B cell (primary cell): ENCODE results near the gene CLEC11A. TPM values are rescaled to one million over a fixed set of nuclear protein-coding genes. Genes with fewer than 3 reads are reported as not detected.

Source experiments
- ATAC-seq: fragments of 200-7000 bp; cut with Tn5 transposase; one replicate; pipeline ENCODE4 v1.10.0; 2021; ENCODE audit warnings: low read depth, mild to moderate bottlenecking, moderate number of reproducible peaks, moderate library complexity
- CTCF ChIA-PET: fragments of 350-600 bp; sonication (Branson Sonifier 250); formaldehyde crosslinking; loops from one replicate; lab custom pipeline; 2021; ENCODE audit warnings: antibody characterized with exemption, inconsistent platforms; lab: Charles Lee
- POLR2A ChIA-PET: fragments of 350-600 bp; sonication (Branson Sonifier 250); formaldehyde crosslinking; loops from one replicate; lab custom pipeline; 2021; ENCODE audit warnings: antibody characterized with exemption; lab: Charles Lee
- DNase-seq: peaks from one replicate; pipeline ENCODE4 v3.0.0; 2013
- H2AFZ ChIP-seq: 2 replicates; pipeline ENCODE4 v1.6.1; 2012; ENCODE audit warnings: mild to moderate bottlenecking, low read depth, low read length; ENCODE audit not compliant: insufficient read depth, poor library complexity, severe bottlenecking
- H3K27ac ChIP-seq, 2 donors: 1 replicate in 1 of 2; 2 replicates in 1 of 2; pipeline ENCODE4 v1.5.1; 2012 to 2013; ENCODE audit warnings: low read length in 2 of 2, mild to moderate bottlenecking in 2 of 2, moderate library complexity in 1 of 2
- H3K27me3 ChIP-seq, 4 experiments: fragments of 200-600 bp in 1 of 4; sonication (generic) in 1 of 4; replicated peaks in 1 of 4; 1 replicate in 2 of 4; 2 replicates in 2 of 4; pipeline versions ENCODE4 v1.6.1 to v1.7.0; 2013 to 2016; ENCODE audit warnings: low read length in 3 of 4, mild to moderate bottlenecking in 2 of 4, mixed read lengths in 1 of 4, moderate library complexity in 1 of 4; ENCODE audit not compliant: insufficient read depth in 4 of 4, control insufficient read depth in 3 of 4; ENCODE audit errors: control extremely low read depth in 1 of 4
- H3K36me3 ChIP-seq, 2 experiments: replicated peaks in 1 of 2; 1 replicate in 1 of 2; 2 replicates in 1 of 2; pipeline versions ENCODE4 v1.6.1 to v1.7.1; 2013; ENCODE audit warnings: low read length in 1 of 2; ENCODE audit not compliant: insufficient read depth in 2 of 2, control insufficient read depth in 1 of 2; ENCODE audit errors: control extremely low read depth in 1 of 2, extremely low read depth in 1 of 2
- H3K4me1 ChIP-seq, 2 donors: fragments of 200-600 bp in 1 of 2; sonication (generic) in 1 of 2; 1 replicate in 1 of 2; 2 replicates in 1 of 2; pipeline versions ENCODE4 v1.5.1 to v1.6.1; 2013 to 2017; ENCODE audit warnings: low read length in 2 of 2; ENCODE audit not compliant: control insufficient read depth in 2 of 2, insufficient read depth in 2 of 2
- H3K4me2 ChIP-seq: replicated peaks from 2 replicates; pipeline ENCODE3; 2012; ENCODE audit warnings: mild to moderate bottlenecking, low read depth, low read length; ENCODE audit not compliant: poor library complexity, severe bottlenecking
- H3K4me3 ChIP-seq, 5 experiments: fragments of 200-600 bp in 1 of 5; sonication (generic) in 1 of 5; 1 replicate in 3 of 5; 2 replicates in 2 of 5; pipeline versions ENCODE4 v1.5.1 to v1.7.0; 2011 to 2016; ENCODE audit warnings: low read length in 4 of 5, mild to moderate bottlenecking in 4 of 5, low read depth in 2 of 5, control low read depth in 1 of 5, moderate library complexity in 1 of 5; ENCODE audit not compliant: insufficient read depth in 1 of 5; ENCODE audit errors: control extremely low read depth in 1 of 5, extremely low read depth in 1 of 5
- H3K79me2 ChIP-seq: fragments of 200-600 bp; sonication (generic); one replicate; pipeline ENCODE4 v1.6.0; 2016; ENCODE audit warnings: low read length; ENCODE audit not compliant: control insufficient read depth, insufficient read depth
- H3K9ac ChIP-seq: fragments of 200-600 bp; sonication (generic); 2 replicates; pipeline ENCODE4 v1.6.1; 2017; ENCODE audit warnings: mild to moderate bottlenecking, low read length, moderate library complexity
- H3K9me3 ChIP-seq, 3 donors: one replicate each; pipeline versions ENCODE4 v1.6.1 to v1.7.1; 2013; ENCODE audit warnings: low read length in 2 of 3; ENCODE audit not compliant: control insufficient read depth in 2 of 3, insufficient read depth in 1 of 3; ENCODE audit errors: control extremely low read depth in 1 of 3
- H4K20me1 ChIP-seq: 2 replicates; pipeline ENCODE4 v1.6.0; 2012; ENCODE audit warnings: mild to moderate bottlenecking, low read length; ENCODE audit not compliant: insufficient read depth, control insufficient read depth, poor library complexity, severe bottlenecking
- H3K27ac Mint-ChIP-seq: one replicate; pipeline ENCODE4 v1.8.0; 2021; ENCODE audit warnings: mixed read lengths
- H3K27me3 Mint-ChIP-seq: one replicate; pipeline ENCODE4 v1.8.0; 2021; ENCODE audit warnings: mixed read lengths
- H3K4me1 Mint-ChIP-seq: one replicate; pipeline ENCODE4 v1.8.0; 2021; ENCODE audit warnings: mixed read lengths
- H3K4me3 Mint-ChIP-seq: one replicate; pipeline ENCODE4 v1.8.0; 2021; ENCODE audit warnings: mixed read lengths
- H3K9me3 Mint-ChIP-seq: one replicate; pipeline ENCODE4 v1.8.0; 2022; ENCODE audit warnings: mixed read lengths; ENCODE audit not compliant: insufficient read depth
- EZH2 ChIP-seq: IDR thresholded peaks from 2 replicates; pipeline ENCODE4 v1.6.1; 2012; ENCODE audit warnings: borderline replicate concordance, low read depth, mild to moderate bottlenecking, moderate library complexity, low read length; ENCODE audit not compliant: insufficient read depth, poor library complexity, severe bottlenecking
- WGBS: methylation state at CpG from one replicate; pipeline ENCODE4 v1.1.5; 2013; ENCODE audit warnings: missing lambda C conversion rate; ENCODE audit not compliant: insufficient coverage; 5-methylcytosine and 5-hydroxymethylcytosine counted together
- intact Hi-C: fragments of 100-400 bp; cut with micrococcal nuclease; formaldehyde crosslinking; loops from one replicate; pipeline ENCODE4 v1.10.0; 2022
- polyA plus RNA-seq: library from polyadenylated mRNA; depleted of rRNA; stranded (reverse); fragments of >200 nt; gene quantifications from 2 replicates; pipeline ENCODE4 v1.2.3, GENCODE V29; 2012
- total RNA-seq, 2 donors: library from RNA; stranded (reverse); fragments of 120-200 nt in 1 of 2; gene quantifications; 1 replicate in 1 of 2; 2 replicates in 1 of 2; pipeline versions ENCODE4 v1.2.3 to v1.2.4, GENCODE V29; 2013 to 2022
- TF ChIP-seq, protein P1 (sequence below): fragments of 200-600 bp; IDR thresholded peaks from one replicate; pipeline ENCODE4 v1.8.0; 2022; ENCODE audit warnings: antibody characterized with exemption, mild to moderate bottlenecking

Gene CLEC11A
- total and polyA plus RNA-seq, 2 donors (not counting 1 experiment from before 2014, with no cell fraction given) = 0.52 to 1.6 TPM

DNA sequence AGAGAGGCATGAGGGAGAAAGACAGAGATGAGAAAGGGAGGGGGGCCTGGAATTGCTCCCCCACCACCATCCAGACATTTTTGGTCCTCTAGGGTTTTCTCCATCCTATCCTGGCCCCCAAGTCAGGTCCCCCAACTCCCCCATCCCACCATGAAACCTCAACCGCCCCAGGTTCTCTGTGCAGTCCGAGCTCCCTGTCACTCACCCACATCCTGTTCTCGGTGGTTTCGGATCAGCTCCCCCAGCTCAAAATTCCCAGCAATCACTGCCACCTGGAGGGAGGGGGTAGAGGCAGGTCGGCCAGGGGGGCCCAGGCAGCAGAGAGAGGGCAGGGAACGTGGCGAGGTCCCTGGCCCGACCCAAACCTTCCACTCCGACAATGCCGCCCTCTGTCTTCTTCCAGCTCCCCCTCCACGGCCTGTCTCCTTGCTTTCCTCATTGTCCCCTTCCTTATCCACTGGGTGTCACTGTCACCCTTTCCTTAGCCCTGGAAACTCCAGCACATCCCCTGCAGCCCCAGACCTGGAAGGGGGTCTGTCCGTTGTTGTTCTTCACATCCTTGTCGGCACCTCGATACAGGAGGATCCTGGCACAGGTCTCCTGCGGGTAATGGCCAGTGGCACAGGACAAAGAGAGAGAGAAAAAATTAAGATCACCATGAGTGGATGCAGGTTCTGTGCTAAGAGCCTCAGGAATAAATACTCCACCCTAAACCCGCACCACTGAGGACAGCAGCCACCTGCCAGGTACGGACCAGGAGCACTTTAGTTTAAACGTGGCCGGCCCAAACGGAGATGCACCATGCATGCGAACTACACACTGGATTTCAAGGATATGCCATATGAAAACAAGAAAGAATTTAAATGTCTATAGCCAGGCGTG is 19.0 kb upstream of the CLEC11A start:
- Histone ChIP-seq H3K4me1 (no peaks in the 10 kb centered on the region), H3K27me3 (peaks cover 0 to 39% (median 5%) of the 10 kb centered on the region in 4 experiments), H3K27ac (no peak overlapping the region), H3K4me3 (no peak overlapping the region), H3K9ac (no peak overlapping the region), H3K9me3 (peaks cover 0 to 8% (median 0%) of the 10 kb centered on the region in 3 donors), H3K36me3 (no peaks in the 10 kb centered on the region), H2AFZ (no peak overlapping the region), H3K79me2 (no peaks in the 10 kb centered on the region), H3K4me2 (no peak overlapping the region), H4K20me1 (no peaks in the 10 kb centered on the region)
- Mint-ChIP-seq H3K27me3 (peaks cover 47% of the 10 kb centered on the region), H3K4me3 (no peak overlapping the region), H3K4me1 (no peaks in the 10 kb centered on the region), H3K27ac (no peak overlapping the region), H3K9me3 (no peaks in the 10 kb centered on the region)
- ChIA-PET POLR2A (no interaction called here), CTCF (no interaction called here)
- TF ChIP-seq, protein P1, sequence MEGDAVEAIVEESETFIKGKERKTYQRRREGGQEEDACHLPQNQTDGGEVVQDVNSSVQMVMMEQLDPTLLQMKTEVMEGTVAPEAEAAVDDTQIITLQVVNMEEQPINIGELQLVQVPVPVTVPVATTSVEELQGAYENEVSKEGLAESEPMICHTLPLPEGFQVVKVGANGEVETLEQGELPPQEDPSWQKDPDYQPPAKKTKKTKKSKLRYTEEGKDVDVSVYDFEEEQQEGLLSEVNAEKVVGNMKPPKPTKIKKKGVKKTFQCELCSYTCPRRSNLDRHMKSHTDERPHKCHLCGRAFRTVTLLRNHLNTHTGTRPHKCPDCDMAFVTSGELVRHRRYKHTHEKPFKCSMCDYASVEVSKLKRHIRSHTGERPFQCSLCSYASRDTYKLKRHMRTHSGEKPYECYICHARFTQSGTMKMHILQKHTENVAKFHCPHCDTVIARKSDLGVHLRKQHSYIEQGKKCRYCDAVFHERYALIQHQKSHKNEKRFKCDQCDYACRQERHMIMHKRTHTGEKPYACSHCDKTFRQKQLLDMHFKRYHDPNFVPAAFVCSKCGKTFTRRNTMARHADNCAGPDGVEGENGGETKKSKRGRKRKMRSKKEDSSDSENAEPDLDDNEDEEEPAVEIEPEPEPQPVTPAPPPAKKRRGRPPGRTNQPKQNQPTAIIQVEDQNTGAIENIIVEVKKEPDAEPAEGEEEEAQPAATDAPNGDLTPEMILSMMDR = no peak
- TF ChIP-seq EZH2 = no peak
- ATAC-seq = no peak
- intact Hi-C loops = no loop called here
- WGBS = 40% methylated on average over 19 of the region's 22 CpGs
- no peak for DNase-seq

DNA sequence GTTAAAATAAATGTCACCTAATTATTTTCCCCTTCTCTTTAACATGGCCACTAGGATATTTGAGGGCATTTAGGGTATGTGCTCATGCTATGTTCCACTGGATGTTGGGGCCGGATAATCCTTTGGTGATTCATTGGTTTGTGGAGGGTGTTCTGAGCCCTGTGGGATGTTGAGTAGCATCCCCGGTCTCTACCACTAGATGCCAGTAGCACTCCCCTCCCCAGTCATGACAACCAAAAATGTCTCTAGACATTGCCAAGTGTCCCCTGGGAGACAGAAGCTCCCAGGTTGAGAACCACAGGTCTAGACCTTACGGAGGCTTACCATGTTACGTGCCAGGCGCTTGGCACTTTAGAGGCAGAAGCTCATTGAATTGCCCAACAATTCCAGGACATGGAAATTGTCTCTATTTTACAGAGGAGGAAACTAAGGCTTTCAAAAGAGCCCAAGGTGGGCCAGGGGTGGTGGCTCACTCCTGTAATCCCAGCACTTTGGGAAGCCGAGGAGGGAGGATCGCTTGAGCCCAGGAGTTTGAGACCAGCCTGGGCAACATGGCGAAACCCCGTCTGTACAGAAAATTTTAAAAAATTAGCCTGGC is 17.6 kb upstream of the CLEC11A start:
- H2AFZ ChIP-seq = no peak overlapping the region
- peaks cover 0 to 41% (median 5%) of the 10 kb centered on the region in 4 experiments for H3K27me3 ChIP-seq
- TF ChIP-seq, protein P1 = peak; percentile 51
- TF ChIP-seq EZH2 = no peak
- H3K27me3 Mint-ChIP-seq = peaks cover 39% of the 10 kb centered on the region
- POLR2A ChIA-PET = no interaction called here
- H3K4me2 ChIP-seq = no peak overlapping the region
- H3K9me3 ChIP-seq = peaks cover 0 to 10% (median 0%) of the 10 kb centered on the region in 3 donors
- H3K9me3 Mint-ChIP-seq = no peaks in the 10 kb centered on the region
- H3K79me2 ChIP-seq = no peaks in the 10 kb centered on the region
- intact Hi-C loops = loop anchor here (1.0 kb wide), 1 partner anchor 217 kb away; no protein-coding TSS in a partner anchor
- 57% methylated on average over 5 of the region's 9 CpGs for WGBS
- H3K4me1 ChIP-seq = no peaks in the 10 kb centered on the region
- H4K20me1 ChIP-seq = no peaks in the 10 kb centered on the region
- CTCF ChIA-PET = interaction anchor here (0.5 to 1.0 kb wide), 5 partner anchors 215 to 443 kb away, joined by 3 to 4 read pairs (median 3); no protein-coding TSS in a partner anchor
- H3K4me1 Mint-ChIP-seq = no peaks in the 10 kb centered on the region
- DNase-seq (peak; percentile 57), ATAC-seq (peak; percentile 58)
- H3K27ac ChIP-seq = no peak overlapping the region
- no peaks in the 10 kb centered on the region for H3K36me3 ChIP-seq
- H3K9ac ChIP-seq = no peak overlapping the region
- H3K4me3 Mint-ChIP-seq = no peak overlapping the region
- no peak overlapping the region for H3K4me3 ChIP-seq
- H3K27ac Mint-ChIP-seq = no peak overlapping the region
